NOMO-1 treated with DMSO at 0.1 percent for 48 hours (cell line): Measurements from ENCODE around the gene MAP3K12.

ENCODE experiments used
- DNase-seq: peaks from one replicate; lab custom pipeline; 2025; ENCODE audit not compliant: unreplicated experiment; lab: John Stamatoyannopoulos, UW

The MAP3K12 gene

DNA sequence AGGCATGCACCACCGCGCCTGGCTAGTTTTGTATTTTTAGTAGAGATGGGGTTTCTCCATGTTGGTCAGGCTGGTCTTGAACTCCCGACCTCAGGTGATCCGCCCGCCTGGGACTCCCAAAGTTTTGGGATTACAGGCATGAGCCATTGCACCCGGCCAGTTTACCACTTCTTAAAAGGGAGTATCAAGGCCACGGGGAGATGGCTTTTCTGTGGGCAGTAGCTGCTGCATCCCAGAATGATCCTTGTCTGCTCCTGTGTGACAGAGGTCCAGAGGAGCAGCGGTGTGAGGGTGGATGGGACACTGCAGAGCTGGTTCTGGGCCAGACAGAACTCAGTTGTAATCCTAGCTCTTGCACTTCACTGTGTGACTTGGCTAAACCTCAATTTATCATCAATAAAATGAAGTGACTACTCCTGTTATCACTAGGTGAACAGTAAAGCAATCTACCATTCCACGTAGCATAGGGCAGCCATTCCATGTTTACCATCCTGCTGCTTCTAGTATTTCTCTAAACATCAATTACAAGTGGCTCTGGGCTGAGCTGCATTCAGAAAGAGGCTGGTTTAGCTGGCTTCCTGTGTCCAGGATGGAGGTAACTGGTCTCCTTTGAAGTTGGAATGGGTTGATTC is 11.0 kb upstream of the MAP3K12 start:
- DNase-seq, result no peak

DNA sequence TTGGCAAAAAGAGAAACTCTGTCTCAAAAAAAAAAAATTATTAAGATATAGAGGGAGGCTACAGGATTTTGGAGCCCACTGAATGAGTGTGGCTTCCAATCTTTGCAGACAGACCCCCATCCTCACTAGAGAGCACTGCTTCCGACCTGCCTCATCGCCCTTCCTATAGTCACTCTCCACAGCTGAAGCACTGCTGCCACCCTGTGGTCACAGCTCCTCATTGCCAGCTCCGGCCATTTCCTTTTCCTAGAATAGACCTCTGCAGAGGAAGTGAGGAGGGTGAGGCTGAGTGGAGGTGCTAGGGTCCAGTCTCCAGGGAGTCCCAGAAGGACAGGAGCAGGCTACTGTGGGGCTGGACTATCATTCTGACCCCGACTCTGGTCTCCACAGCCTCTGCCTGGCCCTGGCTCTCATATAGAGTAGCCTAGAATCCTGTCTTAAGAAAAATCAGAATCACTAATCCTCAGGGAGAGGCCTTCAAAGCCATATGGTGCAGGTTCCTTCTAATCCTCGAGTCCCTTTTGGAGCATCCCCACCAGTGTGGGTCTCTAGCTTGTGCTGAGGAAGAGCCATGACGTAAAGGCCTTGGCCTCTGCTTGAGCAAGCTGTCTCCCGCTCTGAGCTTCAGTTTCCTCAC is 9.4 kb upstream of the MAP3K12 start:
- peak; percentile 82 for DNase-seq

DNA sequence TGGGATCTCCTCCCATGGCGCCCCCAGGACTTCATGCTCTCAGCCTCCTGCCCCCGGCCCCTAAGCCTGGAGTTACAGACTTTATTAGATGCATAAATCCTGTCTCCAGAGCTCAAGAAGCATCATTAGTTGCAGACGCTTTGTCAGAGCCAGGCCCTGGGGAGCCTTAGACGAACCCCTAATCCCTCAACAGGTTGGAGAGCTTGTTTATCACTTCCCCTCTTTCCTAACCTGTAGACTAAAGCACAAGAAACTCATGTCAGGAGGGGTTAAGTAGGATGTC is 8.3 kb upstream of the MAP3K12 start:
- no peak for DNase-seq

DNA sequence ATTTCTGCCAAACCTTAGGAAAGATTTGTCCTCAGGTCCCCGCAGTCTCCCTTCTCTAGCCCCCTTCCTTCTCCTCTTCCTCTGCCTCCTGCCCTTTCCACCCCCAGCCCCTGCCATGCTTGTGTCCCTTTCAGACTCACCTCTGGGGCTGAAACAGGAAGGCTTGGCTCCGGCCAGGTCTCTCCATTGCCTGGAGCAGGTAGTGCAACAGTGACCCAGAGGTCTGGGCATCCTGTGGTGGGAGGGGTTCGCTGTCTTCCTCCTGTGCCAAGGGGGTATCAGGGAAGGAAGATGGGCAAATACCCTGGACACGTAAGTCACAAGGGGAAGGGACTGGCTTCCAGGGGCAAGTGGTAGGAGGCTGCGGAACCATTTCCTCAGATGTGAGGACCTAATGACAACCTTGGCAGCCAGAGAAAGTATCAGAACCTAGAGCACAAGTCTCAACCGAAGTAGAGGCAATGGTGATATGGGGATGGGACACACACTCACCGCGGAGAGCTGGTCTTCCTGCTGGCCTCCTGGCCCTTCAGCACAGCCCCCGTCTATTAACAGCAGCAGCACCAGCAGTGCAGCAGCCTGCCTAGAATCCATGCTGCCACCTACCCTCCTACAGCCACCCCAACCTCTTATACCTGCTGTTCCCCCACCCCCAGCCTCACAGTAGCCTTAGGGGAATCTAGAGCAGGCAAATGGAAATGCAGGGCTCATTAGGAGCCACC is 7.8 kb upstream of the MAP3K12 start, which contains the start of gene NPFF:
NPFF (minus strand) TSS at position 604 of the 722 bp plus-strand sequence; CDS start at position 594, 10 bp downstream.
- no peak for DNase-seq

DNA sequence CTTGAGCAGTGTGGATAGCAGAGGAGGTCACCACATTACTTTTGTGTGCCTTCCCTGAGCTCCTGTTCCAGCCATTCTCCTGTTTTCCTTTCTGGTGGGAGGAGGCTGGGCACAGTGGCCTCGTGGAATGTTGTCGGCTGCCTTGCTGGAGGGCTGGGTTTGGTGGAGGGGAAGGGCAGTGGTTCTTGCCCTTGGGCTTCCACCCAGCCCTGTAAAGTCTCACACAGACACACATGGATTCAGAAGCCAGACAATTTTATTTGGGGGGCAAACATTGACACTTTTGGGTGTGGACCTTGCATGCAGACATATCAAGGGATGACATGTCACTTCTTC is 7.2 kb upstream of the MAP3K12 start:
- DNase-seq, result no peak

DNA sequence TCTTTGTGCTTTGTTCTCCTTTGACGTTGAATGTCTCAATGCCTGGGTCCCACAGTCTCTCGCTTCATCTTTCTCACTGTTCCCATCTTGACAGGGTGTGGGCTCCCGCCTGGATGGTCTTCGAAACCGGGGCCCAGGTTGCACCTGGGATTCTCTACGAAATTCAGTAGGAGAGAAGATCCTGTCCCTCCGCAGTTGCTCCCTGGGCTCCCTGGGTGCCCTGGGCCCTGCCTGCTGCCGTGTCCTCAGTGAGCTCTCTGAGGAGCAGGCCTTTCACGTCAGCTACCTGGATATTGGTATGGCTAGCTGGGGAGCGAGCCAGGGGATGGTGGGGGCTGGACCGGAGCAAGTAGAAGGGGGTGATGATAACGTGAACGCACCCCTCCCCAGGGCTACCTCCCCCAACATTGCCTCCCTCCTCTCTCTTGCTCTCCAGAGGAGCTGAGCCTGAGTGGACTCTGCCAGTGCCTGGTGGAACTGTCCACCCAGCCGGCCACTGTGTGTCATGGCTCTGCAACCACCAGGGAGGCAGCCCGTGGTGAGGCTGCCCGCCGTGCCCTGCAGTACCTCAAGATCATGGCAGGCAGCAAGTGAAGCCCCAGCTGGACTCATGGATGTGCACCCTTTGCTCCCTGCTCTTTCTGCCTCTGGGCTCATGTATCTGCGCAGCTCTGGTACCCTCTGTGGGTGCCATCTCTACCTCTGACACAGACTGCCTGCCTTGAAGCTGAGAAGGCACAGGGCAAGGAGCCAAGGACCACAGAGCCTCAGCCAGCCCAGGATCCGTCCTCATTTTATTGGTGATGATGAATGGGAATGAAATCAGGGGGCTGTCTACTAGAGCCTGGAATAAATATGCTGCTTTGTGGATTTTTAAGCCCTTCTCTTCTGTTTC is 6.5 kb upstream of the MAP3K12 start:
- no peak for DNase-seq

DNA sequence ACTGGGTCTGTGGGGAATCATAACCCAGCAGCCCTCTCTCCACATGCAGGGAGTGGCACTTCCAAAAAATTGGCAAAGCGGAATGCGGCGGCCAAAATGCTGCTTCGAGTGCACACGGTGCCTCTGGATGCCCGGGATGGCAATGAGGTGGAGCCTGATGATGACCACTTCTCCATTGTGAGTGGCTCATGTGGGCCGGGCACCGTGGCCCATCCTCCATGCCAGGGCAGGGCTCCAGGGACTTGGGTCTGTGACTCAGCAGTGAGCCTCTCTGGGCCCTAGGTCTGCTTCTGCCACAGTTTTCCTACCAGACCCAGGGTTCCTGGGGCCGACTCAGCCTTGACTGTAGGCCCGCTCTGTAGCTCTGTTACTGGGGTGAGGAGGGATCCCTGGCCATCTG is 5.8 kb upstream of the MAP3K12 start:
- DNase-seq, result no peak

DNA sequence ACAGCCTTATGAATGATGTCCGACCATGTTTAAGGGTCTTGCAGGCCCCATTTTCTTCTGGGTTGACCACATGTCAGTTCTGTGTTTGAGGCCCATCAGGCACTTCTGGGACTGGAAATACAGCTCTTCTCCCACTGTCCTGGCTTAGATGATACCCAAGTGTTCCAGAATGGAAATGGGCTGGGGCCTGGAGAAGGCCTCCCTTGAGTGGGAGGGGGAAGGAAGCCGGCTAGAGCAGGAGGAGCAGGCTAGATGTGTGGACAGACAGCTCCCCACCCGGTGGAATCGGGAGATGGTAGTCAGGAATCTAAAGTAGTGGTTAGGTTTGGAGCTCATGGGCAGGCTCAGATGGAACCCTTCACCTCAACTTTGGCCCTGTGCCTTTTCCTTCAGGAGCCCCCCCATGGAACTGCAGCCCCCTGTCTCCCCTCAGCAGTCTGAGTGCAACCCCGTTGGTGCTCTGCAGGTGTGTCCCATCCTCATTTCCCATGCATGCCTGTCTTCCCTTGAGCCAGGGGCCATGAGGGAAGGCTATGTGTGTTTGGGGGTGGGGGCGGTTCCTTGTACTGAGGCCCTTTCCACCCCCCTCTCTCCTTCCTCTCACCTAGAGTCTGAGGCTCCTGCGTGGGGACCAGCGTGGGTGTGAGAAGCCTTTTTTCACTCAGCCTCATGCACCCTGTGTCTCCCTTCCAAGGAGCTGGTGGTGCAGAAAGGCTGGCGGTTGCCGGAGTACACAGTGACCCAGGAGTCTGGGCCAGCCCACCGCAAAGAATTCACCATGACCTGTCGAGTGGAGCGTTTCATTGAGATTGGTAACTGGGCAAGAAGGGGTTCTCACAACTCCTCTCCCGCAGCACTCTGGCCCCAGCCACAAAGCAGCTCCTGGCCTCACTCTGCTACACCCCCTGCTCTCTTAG is 5.0 kb upstream of the MAP3K12 start:
- DNase-seq, result no peak

DNA sequence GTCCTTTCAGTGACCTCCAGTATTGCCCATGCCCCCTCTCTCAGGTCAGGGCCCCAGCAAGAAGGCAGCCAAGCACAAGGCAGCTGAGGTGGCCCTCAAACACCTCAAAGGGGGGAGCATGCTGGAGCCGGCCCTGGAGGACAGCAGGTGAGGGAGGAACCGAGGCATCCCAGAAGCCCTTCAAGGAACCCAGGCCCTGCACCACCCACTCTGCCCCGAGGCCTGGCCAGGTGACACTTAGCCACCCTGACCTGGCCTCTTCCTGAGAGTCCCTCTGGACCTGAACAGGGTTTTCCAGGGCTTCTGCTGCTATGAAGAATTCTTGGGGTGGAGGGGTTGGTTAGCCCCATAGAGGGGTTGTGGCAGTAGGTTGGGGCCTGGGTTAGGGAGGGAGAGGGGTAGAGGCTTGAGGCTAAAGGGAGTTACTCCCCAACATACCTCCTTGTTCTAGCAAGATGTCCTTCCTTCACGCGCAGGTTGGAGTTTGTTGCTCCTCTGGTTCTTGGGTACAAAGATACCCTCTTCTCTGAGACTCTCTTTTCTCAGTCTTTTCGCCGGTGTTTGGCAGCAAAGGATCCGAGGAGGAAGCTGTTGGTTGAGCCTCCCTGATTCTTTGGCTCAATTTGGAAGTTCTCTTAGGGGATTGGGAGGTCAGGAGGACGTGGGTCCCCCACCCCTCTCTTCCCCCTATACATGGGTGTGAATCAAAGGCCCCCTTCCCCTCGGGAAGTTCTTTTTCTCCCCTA is 3.9 kb upstream of the MAP3K12 start:
- DNase-seq, result no peak

DNA sequence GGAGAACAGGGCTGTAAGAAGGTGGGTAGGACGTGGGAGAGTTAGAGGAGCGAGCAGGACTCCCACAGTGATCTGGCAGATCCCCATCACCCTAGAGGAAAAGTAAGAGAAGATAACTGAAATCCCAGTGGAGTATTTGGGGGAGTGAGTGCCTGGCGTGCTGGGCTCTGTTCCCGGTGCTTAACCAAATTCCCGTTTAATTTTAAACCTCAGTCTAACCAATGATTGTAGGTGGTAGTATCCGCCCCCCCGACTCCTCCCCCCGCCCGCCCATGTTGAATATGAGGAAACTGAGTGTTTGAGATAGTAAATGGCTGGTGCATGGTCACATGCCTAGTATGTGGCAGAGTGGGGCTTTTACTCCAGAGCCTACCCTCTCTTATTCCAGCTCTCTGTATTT is 3.1 kb upstream of the MAP3K12 start:
- DNase-seq, result no peak

DNA sequence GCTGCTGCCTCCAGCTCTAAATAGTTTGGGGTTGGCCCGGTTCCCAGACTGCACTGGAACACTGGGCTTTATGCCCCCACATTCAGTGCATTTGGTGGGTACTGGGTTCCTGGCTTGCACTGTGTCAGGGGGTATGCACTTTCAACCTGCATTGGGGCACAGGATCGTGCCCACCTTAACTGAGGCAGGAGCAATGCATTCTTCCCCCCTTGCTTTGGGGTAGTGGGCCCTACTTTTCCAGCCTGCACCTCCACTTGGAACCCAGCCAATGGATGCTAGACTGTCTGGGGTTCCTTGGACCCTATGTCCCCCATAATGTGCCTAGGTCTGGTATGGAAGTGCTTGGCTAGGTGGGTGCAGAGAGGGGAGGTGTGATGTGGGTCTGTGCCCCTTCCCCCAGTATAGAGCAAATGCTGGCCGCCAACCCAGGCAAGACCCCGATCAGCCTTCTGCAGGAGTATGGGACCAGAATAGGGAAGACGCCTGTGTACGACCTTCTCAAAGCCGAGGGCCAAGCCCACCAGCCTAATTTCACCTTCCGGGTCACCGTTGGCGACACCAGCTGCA is 2.4 kb upstream of the MAP3K12 start:
- DNase-seq, result no peak

DNA sequence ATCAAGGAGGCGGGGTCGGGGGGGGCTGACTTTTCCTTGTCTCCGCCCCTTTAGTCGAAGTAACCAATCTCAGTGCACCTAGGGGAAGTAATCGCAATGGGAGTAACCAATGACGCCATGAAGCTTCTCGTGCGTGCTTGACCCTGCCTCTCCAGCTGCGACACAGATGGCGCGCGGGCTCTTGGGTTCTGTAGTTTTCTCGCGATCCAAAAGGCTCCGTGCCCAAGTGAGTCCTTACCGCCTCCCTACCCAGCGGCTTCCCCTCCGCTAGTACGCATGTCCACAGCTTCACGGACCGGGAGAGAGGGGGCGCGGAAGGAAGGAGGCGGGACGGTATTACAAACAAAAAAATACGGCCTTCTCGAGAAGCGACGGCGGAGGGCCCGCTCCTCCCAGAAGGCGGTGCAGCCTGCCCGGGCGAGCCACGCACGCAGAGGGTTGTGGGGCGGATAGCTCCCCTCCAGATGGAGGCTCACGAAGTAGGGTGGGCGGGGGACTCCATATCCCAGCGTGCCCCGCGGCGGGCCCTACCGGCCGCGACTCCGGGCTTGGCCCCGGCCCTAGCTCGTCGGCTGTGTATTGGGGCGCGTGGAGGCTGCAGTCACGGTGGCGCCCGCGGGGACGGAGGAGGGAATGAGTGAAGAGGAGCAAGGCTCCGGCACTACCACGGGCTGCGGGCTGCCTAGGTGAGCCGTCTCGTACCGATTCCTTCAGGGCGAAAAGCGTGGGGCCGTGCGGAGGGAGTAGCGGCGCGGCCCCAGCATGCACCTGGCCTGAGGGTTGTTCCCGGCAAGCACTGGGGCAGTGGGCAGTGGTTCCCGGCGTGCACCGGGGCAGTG is 1.7 kb upstream of the MAP3K12 start, which contains the start of gene TARBP2:
TARBP2 (plus strand) TSS at position 508 of the 839 bp plus-strand sequence; CDS start at position 634, 126 bp downstream.
- DNase-seq, result peak; percentile 99

DNA sequence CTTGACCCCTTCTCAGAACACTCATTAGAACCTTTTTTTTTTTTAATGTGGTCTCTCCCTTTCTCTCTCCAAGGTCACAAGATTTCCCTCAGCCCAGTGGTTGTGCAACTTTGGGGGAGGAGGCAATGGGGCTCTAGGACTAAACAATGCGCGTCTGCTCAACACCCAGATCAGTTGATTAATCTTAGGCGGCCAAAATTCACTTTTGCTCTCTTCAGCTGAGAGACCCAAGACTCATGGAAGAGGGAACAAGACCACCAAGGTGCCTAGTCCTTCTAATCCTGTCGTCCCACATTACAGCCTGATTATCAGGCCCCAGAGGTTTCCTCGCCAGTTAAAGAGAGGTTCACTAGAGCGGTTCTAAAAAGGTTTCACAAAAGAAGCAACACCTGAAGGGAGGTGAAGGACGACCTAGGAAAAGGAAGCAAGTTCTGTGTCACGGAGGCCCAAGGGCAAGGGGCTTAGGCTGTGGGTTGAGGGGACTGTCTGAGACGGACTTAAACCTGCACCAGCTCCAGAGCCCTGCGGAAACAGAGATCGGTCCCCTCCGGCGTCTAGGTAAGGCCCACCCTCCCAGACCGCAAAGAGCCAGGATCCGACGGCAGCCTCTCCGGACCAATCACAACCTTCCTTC is 1.0 kb upstream of the MAP3K12 start:
- peak; percentile 70 for DNase-seq

DNA sequence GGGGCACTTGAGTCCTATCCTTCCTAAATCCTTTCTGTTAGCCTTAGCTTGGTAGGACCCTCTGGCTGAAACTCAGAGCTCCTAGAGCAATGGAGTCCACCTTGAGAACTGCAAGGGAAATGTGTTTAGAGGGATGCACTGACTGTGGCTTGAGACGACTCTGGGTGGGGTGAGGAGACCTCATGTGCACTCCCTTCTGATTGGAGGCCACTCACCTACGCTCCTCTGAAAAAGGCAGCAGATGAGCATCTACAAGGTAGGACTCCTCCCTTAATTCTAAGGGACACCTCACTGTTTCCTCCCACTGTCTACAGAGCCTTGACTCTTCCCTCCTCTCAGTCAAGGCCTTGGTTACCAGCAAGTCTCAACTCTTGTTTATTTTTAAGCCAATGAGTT is 1.0 kb downstream of the MAP3K12 start:
- DNase-seq, result no peak

DNA sequence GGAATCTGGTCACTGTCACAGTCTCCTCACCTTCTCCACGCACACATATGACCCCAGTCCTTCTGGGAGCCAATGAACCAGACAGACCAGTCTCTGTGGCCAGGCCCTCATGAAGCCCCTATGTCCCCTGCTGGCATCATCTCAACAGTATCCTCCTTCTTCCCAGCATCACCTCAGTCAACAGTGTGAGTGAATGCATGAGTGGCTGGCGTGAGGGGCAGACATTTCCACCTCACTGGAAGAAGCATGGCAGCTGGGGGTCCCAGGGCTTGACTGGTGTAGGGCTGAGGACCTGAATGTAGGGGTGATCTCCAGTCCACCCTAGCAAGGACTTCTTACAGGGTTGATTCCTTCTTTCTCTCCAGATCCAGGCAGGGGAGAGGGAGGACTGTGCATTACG is 1.8 kb downstream of the MAP3K12 start:
- no peak for DNase-seq

DNA sequence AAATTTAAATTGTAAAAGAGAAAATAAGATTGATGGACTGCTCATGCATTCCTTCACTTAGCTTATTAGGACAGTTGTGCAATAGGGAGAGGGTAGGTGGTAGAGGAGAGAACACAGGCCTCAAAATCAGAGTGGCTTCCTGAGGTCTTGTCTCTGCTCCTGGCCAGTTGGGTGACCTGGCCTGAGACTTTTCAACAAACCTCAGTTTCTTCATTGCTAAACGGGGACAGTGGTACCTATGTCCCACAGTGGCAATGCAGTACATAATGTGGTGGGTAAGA is 2.6 kb downstream of the MAP3K12 start:
- no peak for DNase-seq

DNA sequence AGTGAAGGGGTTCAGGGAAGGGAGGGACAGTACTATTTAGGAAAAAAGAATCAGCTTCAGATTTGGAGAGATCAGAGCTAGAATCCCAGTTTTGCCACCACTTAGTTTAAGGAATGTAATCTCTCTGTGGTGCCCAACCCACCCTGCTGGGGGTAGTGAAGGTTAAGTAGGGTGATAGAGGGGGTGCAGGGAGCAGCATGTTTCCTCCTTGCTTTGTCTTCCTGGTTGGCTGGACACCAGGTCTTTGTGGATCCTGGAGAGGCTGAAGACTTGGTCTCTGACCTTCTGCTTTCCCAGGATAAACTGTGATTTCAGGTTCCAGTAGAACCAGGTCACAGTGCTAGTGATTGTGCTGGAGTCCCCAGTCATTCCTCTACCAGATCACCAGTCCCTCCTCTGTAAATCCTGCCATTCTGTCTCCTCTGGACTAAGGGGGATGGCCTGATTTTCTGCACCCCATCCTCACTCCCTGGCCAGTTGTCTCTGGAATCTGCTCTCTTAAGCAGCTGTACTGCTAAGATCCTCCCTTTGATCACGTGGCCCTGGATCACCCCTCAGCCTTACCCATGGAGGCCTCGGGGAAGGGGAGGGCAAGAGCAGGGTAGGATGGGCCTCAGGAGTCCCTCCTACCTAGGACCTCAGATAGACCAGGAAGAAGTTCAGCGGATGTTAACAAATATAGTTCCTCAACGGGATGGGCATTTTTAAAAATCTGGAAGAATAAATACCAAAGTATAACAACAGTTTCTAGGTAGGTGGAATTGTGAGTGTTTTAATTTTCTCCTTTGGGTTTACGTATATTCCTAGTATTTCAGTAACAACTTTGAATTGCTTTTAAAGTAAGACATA is 3.1 kb downstream of the MAP3K12 start:
- DNase-seq, result peak; percentile 83
